GM10847 (cell line): ENCODE measurements around the gene HYLS1.

Source experiments
- POLR2A ChIP-seq: IDR thresholded peaks from 2 replicates; pipeline ENCODE4 v1.6.1; 2011; ENCODE audit not compliant: insufficient read length; ENCODE audit errors: extremely low read depth

Gene HYLS1

GRCh38 chr11:125925247-125925740 lies 37.8 kb downstream of the HYLS1 start:
- no peak for TF ChIP-seq POLR2A

GRCh38 chr11:125925804-125926203 lies 38.3 kb downstream of the HYLS1 start:
- no peak for TF ChIP-seq POLR2A

GRCh38 chr11:125926682-125927081 lies 39.2 kb downstream of the HYLS1 start:
- no peak for TF ChIP-seq POLR2A

- TF ChIP-seq POLR2A, result no peak
Observed at GRCh38 chr11:125929445-125930075, 42.1 kb downstream of the HYLS1 start.

- TF ChIP-seq POLR2A, result no peak
Observed at GRCh38 chr11:125930076-125930450, 42.6 kb downstream of the HYLS1 start.

- no peak for TF ChIP-seq POLR2A
Observed at GRCh38 chr11:125931116-125931515, 43.6 kb downstream of the HYLS1 start.

GRCh38 chr11:125931668-125932067 lies 44.2 kb downstream of the HYLS1 start:
- TF ChIP-seq POLR2A, result no peak

GRCh38 chr11:125932301-125932700 lies 44.8 kb downstream of the HYLS1 start:
- no peak for TF ChIP-seq POLR2A

GRCh38 chr11:125933030-125933813 lies 45.8 kb downstream of the HYLS1 start:
- TF ChIP-seq POLR2A, result no peak

GRCh38 chr11:125934473-125934872 lies 47.0 kb downstream of the HYLS1 start:
- TF ChIP-seq POLR2A, result no peak

GRCh38 chr11:125935056-125935455 lies 47.6 kb downstream of the HYLS1 start:
- no peak for TF ChIP-seq POLR2A

GRCh38 chr11:125935618-125936199 lies 48.2 kb downstream of the HYLS1 start:
- no peak for TF ChIP-seq POLR2A

- no peak for TF ChIP-seq POLR2A
Observed at GRCh38 chr11:125938418-125938817, 51.0 kb downstream of the HYLS1 start.

- no peak for TF ChIP-seq POLR2A
Observed at GRCh38 chr11:125939081-125939521, 51.6 kb downstream of the HYLS1 start.

- no peak for TF ChIP-seq POLR2A
Observed at GRCh38 chr11:125940145-125940544, 52.7 kb downstream of the HYLS1 start.

GRCh38 chr11:125941267-125941618 lies 53.8 kb downstream of the HYLS1 start:
- TF ChIP-seq POLR2A, result no peak

GRCh38 chr11:125941619-125942611 lies 54.4 kb downstream of the HYLS1 start:
- no peak for TF ChIP-seq POLR2A
